HepG2 (cell line): ENCODE measurements around the gene HIVEP2. TPM values are rescaled to one million over a fixed set of nuclear protein-coding genes. Genes with fewer than 3 reads are reported as not detected.

Experiments used
- ATAC-seq: fragments of 200-7000 bp; cut with Tn5 transposase; 3 replicates; pipeline ENCODE4 v1.9.1; 2020; ENCODE audit warnings: mild to moderate bottlenecking, moderate library complexity
- BruUV-seq: library from RNA; stranded (reverse); fragments of 400-500 nt; replicated peaks from 2 replicates; lab custom pipeline; 2021; lab: Mats Ljungman, UMichigan
- CTCF ChIA-PET: fragments of 300-600 bp; formaldehyde crosslinking; extraction: SDS; loops from one replicate; lab custom pipeline; 2021; ENCODE audit warnings: low total read pairs, inconsistent platforms, low intra/inter-chr PET ratio; lab: Yijun Ruan, JAX
- POLR2A ChIA-PET: fragments of 350-600 bp; sonication (Branson Sonifier 250); formaldehyde crosslinking; loops from one replicate; lab custom pipeline; 2020; ENCODE audit warnings: antibody characterized with exemption, inconsistent platforms; lab: Yijun Ruan, JAX
- DNase-seq: peaks from one replicate; pipeline ENCODE4 v3.0.0-alpha.2; 2015; ENCODE audit warnings: low spot score
- FAIRE-seq: peaks from 3 replicates; lab custom pipeline; 2011; peaks lifted over from hg19 to GRCh38; lab: Jason Lieb, UNC
- H2AFZ ChIP-seq: one replicate; pipeline ENCODE4 v1.6.1; 2011; ENCODE audit warnings: low read length, inconsistent platforms
- H3K27ac ChIP-seq: fragments of 300-600 bp; 3 replicates; pipeline ENCODE4 v1.8.0; 2011; ENCODE audit warnings: mixed run types, mild to moderate bottlenecking, mixed read lengths, low read length, inconsistent platforms; ENCODE audit not compliant: insufficient read depth; ENCODE audit errors: extremely low read length
- H3K27me3 ChIP-seq, 2 experiments: fragments of 200-600 bp in 1 of 2; 2 replicates in 1 of 2; 3 replicates in 1 of 2; pipeline versions ENCODE4 v1.6.0 to v1.8.0; 2011; ENCODE audit warnings: low read length in 2 of 2, mild to moderate bottlenecking in 2 of 2, moderate library complexity in 2 of 2, inconsistent platforms in 1 of 2; ENCODE audit not compliant: insufficient read depth in 2 of 2, control insufficient read depth in 1 of 2
- H3K36me3 ChIP-seq, 2 experiments: fragments of 200-600 bp in 1 of 2; replicated peaks in 1 of 2; 2 replicates in 1 of 2; 3 replicates in 1 of 2; pipeline versions ENCODE4 v1.5.1 to v1.8.0; 2011; ENCODE audit warnings: low read length in 2 of 2, inconsistent platforms in 1 of 2; ENCODE audit not compliant: insufficient read depth in 2 of 2, control insufficient read depth in 1 of 2
- H3K4me1 ChIP-seq: 2 replicates; pipeline ENCODE4 v1.5.1; 2012; ENCODE audit warnings: low read length, inconsistent platforms; ENCODE audit not compliant: insufficient read depth
- H3K4me2 ChIP-seq: 2 replicates; pipeline ENCODE4 v1.6.0; 2011; ENCODE audit warnings: low read depth, low read length, inconsistent platforms
- H3K4me3 ChIP-seq, 3 experiments: fragments of 200-600 bp in 1 of 3; sonication (generic), shearing (Covaris generic) in 1 of 3; replicated peaks in 1 of 3; 2 replicates each; pipeline ENCODE4 v1.5.1; 2011 to 2016; ENCODE audit warnings: low read length in 3 of 3, inconsistent platforms in 2 of 3, low read depth in 2 of 3, mild to moderate bottlenecking in 2 of 3, control low read depth in 1 of 3, mixed read lengths in 1 of 3; ENCODE audit not compliant: insufficient read depth in 1 of 3
- H3K79me2 ChIP-seq: one replicate; pipeline ENCODE4 v1.6.1; 2011; ENCODE audit warnings: low read length, inconsistent platforms; ENCODE audit not compliant: insufficient read depth
- H3K9ac ChIP-seq: 2 replicates; pipeline ENCODE4 v1.6.0; 2011; ENCODE audit warnings: mild to moderate bottlenecking, low read depth, low read length, inconsistent platforms; ENCODE audit not compliant: insufficient read depth
- H3K9me3 ChIP-seq: 2 replicates; pipeline ENCODE4 v1.5.1; 2012; ENCODE audit warnings: mild to moderate bottlenecking, low read length
- H4K20me1 ChIP-seq: 2 replicates; pipeline ENCODE4 v1.6.0; 2011; ENCODE audit warnings: inconsistent platforms, mild to moderate bottlenecking, low read length, moderate library complexity; ENCODE audit not compliant: insufficient read depth
- ELF1 ChIP-seq: sonication (generic); formaldehyde crosslinking; IDR thresholded peaks from 2 replicates; pipeline ENCODE4 v1.4.0; 2020; ENCODE audit warnings: missing genetic modification reagents
- FOSL2 ChIP-seq: sonication (generic); formaldehyde crosslinking; IDR thresholded peaks from 2 replicates; pipeline ENCODE4 v1.4.0; 2020; ENCODE audit warnings: missing genetic modification reagents
- HMGA1 ChIP-seq: sonication (generic); formaldehyde crosslinking; conservative IDR thresholded peaks from 2 replicates; pipeline ENCODE4 v1.4.0; 2020; ENCODE audit warnings: missing genetic modification reagents
- HNF4A ChIP-seq: sonication (generic); formaldehyde crosslinking; IDR thresholded peaks from 2 replicates; pipeline ENCODE4 v1.4.0; 2020; ENCODE audit warnings: missing genetic modification reagents
- HOXA3 ChIP-seq: sonication (generic); formaldehyde crosslinking; IDR thresholded peaks from 2 replicates; pipeline ENCODE4 v1.5.0; 2020; ENCODE audit warnings: missing genetic modification reagents
- HOXD1 ChIP-seq: sonication (generic); formaldehyde crosslinking; IDR thresholded peaks from 2 replicates; pipeline ENCODE4 v1.5.0; 2020; ENCODE audit warnings: missing genetic modification reagents
- NRL ChIP-seq: sonication (generic); formaldehyde crosslinking; IDR thresholded peaks from 2 replicates; pipeline ENCODE4 v1.5.0; 2020; ENCODE audit warnings: missing genetic modification reagents, mild to moderate bottlenecking, moderate library complexity, borderline replicate concordance
- POLR2A ChIP-seq, 2 experiments: IDR thresholded peaks; 2 replicates each; pipeline ENCODE4 v1.6.1; 2011; ENCODE audit warnings: low read depth in 2 of 2, low read length in 2 of 2, mild to moderate bottlenecking in 1 of 2, moderate library complexity in 1 of 2; ENCODE audit not compliant: insufficient read depth in 1 of 2
- RBM39 ChIP-seq: fragments of 200-400 bp; formaldehyde crosslinking; IDR thresholded peaks from one replicate; pipeline ENCODE4 v1.6.1; 2018; ENCODE audit warnings: antibody characterized with exemption, mild to moderate bottlenecking, low read depth, low read length; ENCODE audit not compliant: poor library complexity, severe bottlenecking
- SOX6 ChIP-seq, 2 experiments: fragments of 450-650 bp in 1 of 2; sonication (generic) in 1 of 2; formaldehyde crosslinking in 1 of 2; IDR thresholded peaks; 2 replicates each; pipeline versions ENCODE4 v1.4.0 to v1.6.1; 2017 to 2020; ENCODE audit warnings: antibody characterized with exemption in 1 of 2, mild to moderate bottlenecking in 1 of 2, missing genetic modification reagents in 1 of 2
- ZBTB20 ChIP-seq: sonication (generic); formaldehyde crosslinking; IDR thresholded peaks from 2 replicates; pipeline ENCODE4 v1.8.1; 2023; ENCODE audit warnings: missing genetic modification reagents, low read depth, mild to moderate bottlenecking, borderline replicate concordance
- ZFP36L1 ChIP-seq: sonication (generic); formaldehyde crosslinking; IDR thresholded peaks from 2 replicates; pipeline ENCODE4 v1.8.0; 2022; ENCODE audit warnings: mild to moderate bottlenecking, missing genetic modification reagents, moderate library complexity
- ZMYM3 ChIP-seq: sonication (generic); formaldehyde crosslinking; IDR thresholded peaks from 2 replicates; pipeline ENCODE4 v1.5.1; 2020; ENCODE audit warnings: mild to moderate bottlenecking, missing genetic modification reagents
- ZNF225 ChIP-seq: sonication (generic); formaldehyde crosslinking; IDR thresholded peaks from 2 replicates; pipeline ENCODE4 v1.4.0; 2020; ENCODE audit warnings: mild to moderate bottlenecking, missing genetic modification reagents
- ZNF30 ChIP-seq: sonication (generic); formaldehyde crosslinking; IDR thresholded peaks from 2 replicates; pipeline ENCODE4 v1.5.0; 2020; ENCODE audit warnings: mild to moderate bottlenecking, missing genetic modification reagents
- ZNF430 ChIP-seq: sonication (generic); formaldehyde crosslinking; IDR thresholded peaks from 2 replicates; pipeline ENCODE4 v1.9.0; 2021; ENCODE audit warnings: mild to moderate bottlenecking, missing genetic modification reagents
- ZNF747 ChIP-seq: sonication (generic); formaldehyde crosslinking; IDR thresholded peaks from 2 replicates; pipeline ENCODE4 v1.8.1; 2023; ENCODE audit warnings: missing genetic modification reagents, mild to moderate bottlenecking, borderline replicate concordance
- ZSCAN31 ChIP-seq: sonication (generic); formaldehyde crosslinking; IDR thresholded peaks from 2 replicates; pipeline ENCODE4 v1.5.0; 2020; ENCODE audit warnings: low read depth, mild to moderate bottlenecking, missing genetic modification reagents
- WGBS: methylation state at CpG from one replicate; pipeline ENCODE4 v1.1.6; 2017; ENCODE audit warnings: low lambda C conversion rate; 5-methylcytosine and 5-hydroxymethylcytosine counted together
- in situ Hi-C: cut with HindIII; loops from 2 replicates; pipeline ENCODE4 v1.10.0; 2017; ENCODE audit warnings: low pct_unique_long_range_greater_than_20kb; ENCODE audit not compliant: extremely low pct_ligation_motif_present
- intact Hi-C: fragments of 100-400 bp; cut with micrococcal nuclease; formaldehyde crosslinking; loops from one replicate; pipeline ENCODE4 v1.10.0; 2022; ENCODE audit not compliant: unreplicated experiment
- polyA plus RNA-seq, 8 experiments: library from polyadenylated mRNA; depleted of rRNA in 3 of 8; stranded (reverse) in 7 of 8; unstranded in 1 of 8; fragments of >200 nt; fragmentation: Illumina TruSeq in 4 of 8; extraction: Trizol in 4 of 8; gene quantifications; 2 replicates each; pipeline versions ENCODE4 v1.2.1 to v1.2.3, GENCODE V29; 2011 to 2016; ENCODE audit warnings: low read depth in 4 of 8, missing spikeins in 1 of 8, mixed read lengths in 1 of 8; ENCODE audit not compliant: insufficient read depth in 1 of 8
- total RNA-seq, 5 experiments: library from RNA; depleted of rRNA; stranded (reverse); fragments of >200 nt; fragmentation: Illumina TruSeq; extraction: Trizol; gene quantifications; 2 replicates each; pipeline ENCODE4 v1.2.3, GENCODE V29; 2016; ENCODE audit warnings: low read depth in 1 of 5
- TF ChIP-seq, protein P1 (sequence below): sonication (generic); formaldehyde crosslinking; IDR thresholded peaks from 2 replicates; pipeline ENCODE4 v1.9.0; 2022; ENCODE audit warnings: missing genetic modification reagents, mild to moderate bottlenecking, borderline replicate concordance
- TF ChIP-seq, protein P2 (sequence below): sonication (generic); formaldehyde crosslinking; IDR thresholded peaks from 2 replicates; pipeline ENCODE4 v1.8.1; 2023; ENCODE audit warnings: mild to moderate bottlenecking, missing genetic modification reagents

The HIVEP2 gene
- total and polyA plus RNA-seq, 2 of the 13 experiments (the other 11 are each of a cell fraction or from before 2014, with no cell fraction given), result 3.4 to 12.9 TPM

DNA sequence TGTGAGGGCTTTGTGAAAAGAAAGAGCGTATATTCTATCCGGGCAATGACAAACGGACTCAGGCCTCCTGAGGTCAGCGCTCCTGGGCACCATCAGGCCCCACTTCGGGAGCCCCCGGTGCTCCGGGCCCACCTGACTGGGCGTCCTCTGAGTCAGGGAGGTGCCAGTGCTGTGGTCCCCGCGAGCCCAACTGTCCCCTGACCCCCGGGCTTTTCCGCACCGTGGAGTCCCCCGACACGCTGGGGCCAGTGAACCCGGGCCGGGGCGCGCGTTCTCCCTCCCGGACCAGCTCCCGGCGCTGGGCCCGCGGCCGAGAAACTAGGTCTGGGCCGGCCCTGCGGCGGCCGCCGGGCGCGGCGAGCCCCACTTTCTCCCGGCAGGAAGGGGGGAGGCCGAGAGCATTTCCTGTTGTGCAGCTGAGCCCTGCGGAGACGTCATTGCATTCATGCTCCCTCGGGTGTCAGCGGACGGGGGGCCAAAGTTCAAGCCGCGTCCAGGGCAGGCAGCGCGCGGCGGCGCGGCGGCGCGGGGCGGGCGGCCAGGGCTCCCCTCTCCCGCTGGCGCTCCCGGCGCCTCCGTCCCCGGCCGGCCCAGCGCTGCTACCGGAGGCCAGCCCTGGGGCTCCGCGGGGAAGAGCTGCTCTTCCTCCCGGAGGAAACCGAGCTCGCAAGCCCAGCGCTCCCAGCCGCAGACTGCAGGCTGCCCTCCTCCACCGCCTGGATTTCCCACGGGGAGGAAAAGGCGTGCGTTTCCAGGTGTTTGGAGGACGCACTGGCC lies 18.3 kb downstream of the HIVEP2 start:
- Histone ChIP-seq H3K27ac (peak overlapping the region; percentile 99), H3K4me1 (peaks cover 38% of the 10 kb centered on the region), H3K4me2 (peak overlapping the region; percentile 92), H3K36me3 (no peaks in the 10 kb centered on the region; a peak in 2 of 5 replicates), H3K4me3 (peak overlapping the region; percentile 84 to 99 (median 93)), H3K9ac (peak overlapping the region; percentile 100), H2AFZ (no peak overlapping the region), H3K79me2 (peaks cover 39% of the 10 kb centered on the region), H3K27me3 (no peaks in the 10 kb centered on the region; a peak in 1 of 5 replicates), H3K9me3 (no peaks in the 10 kb centered on the region), H4K20me1 (peaks cover 14% of the 10 kb centered on the region; the same call in 1 of the 2 replicates)
- ChIA-PET CTCF (no interaction called here), POLR2A (interaction anchor here (0.9 to 3.8 kb wide), 15 partner anchors 11 to 524 kb away, joined by 3 to 28 read pairs (median 6); partner anchors contain the start of genes ADAT2, AIG1, HIVEP2 and PEX3)
- under 1% methylated on average over 11 of the region's 75 CpGs for WGBS
- DNase-seq, result peak; percentile 93
- intact Hi-C loops, result loop anchor here (1.0 to 5.0 kb wide), 6 partner anchors 17 to 229 kb away; partner anchors contain the start of gene AIG1
- FAIRE-seq, result no peak
- peak; percentile 97 for ATAC-seq
- no TSS peak for BruUV-seq
- in situ Hi-C loops, result no loop called here
- TF ChIP-seq ZNF30 (no peak), HOXA3 (peak; percentile 98), ZNF747 (CRISPR knock-in tag) (peak; percentile 89), NRL (peak; percentile 88), FOSL2 (CRISPR knock-in tag) (peak; percentile 57), SOX6 (IDR thresholded peaks at IDR 0.05) (no peak), SOX6 (CRISPR knock-in tag; IDR thresholded peaks at IDR 0.05) (peak; percentile 68), ZFP36L1 (peak; percentile 60; the same call in 1 of the 2 replicates), ZNF430 (CRISPR knock-in tag) (peak; percentile 97), HOXD1 (0 out of 2 replicates have a peak, but pooled peaks have one; percentile 70), ZBTB20 (CRISPR knock-in tag) (no peak), ZMYM3 (CRISPR knock-in tag) (no peak), HMGA1 (CRISPR knock-in tag) (no peak), RBM39 (peak; percentile 82), HNF4A (peak; percentile 83), ZNF225 (CRISPR knock-in tag) (peak; percentile 72), ZSCAN31 (CRISPR knock-in tag) (peak; percentile 99), ELF1 (CRISPR knock-in tag) (peak; percentile 81), POLR2A (IDR thresholded peaks at IDR 0.05; ENCODE audit: insufficient read depth in 1 of 2, low read depth in 2 of 2, low read length in 2 of 2) (peak; percentile 84 to 93; a peak in 3 of 4 replicates)
- TF ChIP-seq, protein P1, sequence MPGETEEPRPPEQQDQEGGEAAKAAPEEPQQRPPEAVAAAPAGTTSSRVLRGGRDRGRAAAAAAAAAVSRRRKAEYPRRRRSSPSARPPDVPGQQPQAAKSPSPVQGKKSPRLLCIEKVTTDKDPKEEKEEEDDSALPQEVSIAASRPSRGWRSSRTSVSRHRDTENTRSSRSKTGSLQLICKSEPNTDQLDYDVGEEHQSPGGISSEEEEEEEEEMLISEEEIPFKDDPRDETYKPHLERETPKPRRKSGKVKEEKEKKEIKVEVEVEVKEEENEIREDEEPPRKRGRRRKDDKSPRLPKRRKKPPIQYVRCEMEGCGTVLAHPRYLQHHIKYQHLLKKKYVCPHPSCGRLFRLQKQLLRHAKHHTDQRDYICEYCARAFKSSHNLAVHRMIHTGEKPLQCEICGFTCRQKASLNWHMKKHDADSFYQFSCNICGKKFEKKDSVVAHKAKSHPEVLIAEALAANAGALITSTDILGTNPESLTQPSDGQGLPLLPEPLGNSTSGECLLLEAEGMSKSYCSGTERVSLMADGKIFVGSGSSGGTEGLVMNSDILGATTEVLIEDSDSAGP (CRISPR knock-in tag), result peak; percentile 96; the same call in 1 of the 2 replicates
- TF ChIP-seq, protein P2, sequence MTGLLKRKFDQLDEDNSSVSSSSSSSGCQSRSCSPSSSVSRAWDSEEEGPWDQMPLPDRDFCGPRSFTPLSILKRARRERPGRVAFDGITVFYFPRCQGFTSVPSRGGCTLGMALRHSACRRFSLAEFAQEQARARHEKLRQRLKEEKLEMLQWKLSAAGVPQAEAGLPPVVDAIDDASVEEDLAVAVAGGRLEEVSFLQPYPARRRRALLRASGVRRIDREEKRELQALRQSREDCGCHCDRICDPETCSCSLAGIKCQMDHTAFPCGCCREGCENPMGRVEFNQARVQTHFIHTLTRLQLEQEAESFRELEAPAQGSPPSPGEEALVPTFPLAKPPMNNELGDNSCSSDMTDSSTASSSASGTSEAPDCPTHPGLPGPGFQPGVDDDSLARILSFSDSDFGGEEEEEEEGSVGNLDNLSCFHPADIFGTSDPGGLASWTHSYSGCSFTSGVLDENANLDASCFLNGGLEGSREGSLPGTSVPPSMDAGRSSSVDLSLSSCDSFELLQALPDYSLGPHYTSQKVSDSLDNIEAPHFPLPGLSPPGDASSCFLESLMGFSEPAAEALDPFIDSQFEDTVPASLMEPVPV (CRISPR knock-in tag), result peak; percentile 89
